MCF 10A (cell line): ENCODE measurements around the gene RAD51B. TPM values are rescaled to one million over a fixed set of nuclear protein-coding genes. Genes with fewer than 3 reads are reported as not detected.
A peak's percentile ranks its signal among the peaks of the same experiment; 100 is the strongest.

ENCODE experiments used
- BruUV-seq: library from RNA; stranded (reverse); fragments of 400-500 nt; replicated peaks from 2 replicates; lab custom pipeline; 2021; lab: Mats Ljungman, UMichigan
- CTCF ChIA-PET: fragments of 300-600 bp; sonication (Branson Sonifier 250); formaldehyde crosslinking; extraction: SDS; loops from one replicate; lab custom pipeline; 2021; ENCODE audit warnings: antibody characterized with exemption, inconsistent platforms; lab: Yijun Ruan, JAX
- POLR2A ChIA-PET: fragments of 300-600, 350-650 bp; sonication (Branson Sonifier 250); formaldehyde crosslinking; extraction: SDS; loops from one replicate; lab custom pipeline; 2020; ENCODE audit warnings: antibody characterized with exemption, inconsistent platforms; lab: Yijun Ruan, JAX
- DNase-seq: peaks from one replicate; pipeline ENCODE4 v3.0.0-alpha.2; 2018; ENCODE audit not compliant: unreplicated experiment
- H3K27ac Mint-ChIP-seq: one replicate; pipeline ENCODE4 v1.8.0; 2022; ENCODE audit warnings: mild to moderate bottlenecking, low read depth, mixed read lengths; ENCODE audit not compliant: unreplicated experiment
- H3K27me3 Mint-ChIP-seq: one replicate; pipeline ENCODE4 v1.8.0; 2022; ENCODE audit warnings: mixed read lengths; ENCODE audit not compliant: insufficient read depth, unreplicated experiment
- H3K36me3 Mint-ChIP-seq: one replicate; pipeline ENCODE4 v1.8.0; 2022; ENCODE audit warnings: mild to moderate bottlenecking, moderate library complexity, mixed read lengths; ENCODE audit not compliant: insufficient read depth, unreplicated experiment
- H3K4me1 Mint-ChIP-seq: one replicate; pipeline ENCODE4 v1.8.0; 2022; ENCODE audit warnings: mixed read lengths; ENCODE audit not compliant: insufficient read depth, unreplicated experiment
- H3K4me3 Mint-ChIP-seq: one replicate; pipeline ENCODE4 v1.8.0; 2022; ENCODE audit warnings: mild to moderate bottlenecking, moderate library complexity, mixed read lengths; ENCODE audit not compliant: unreplicated experiment
- H3K9me3 Mint-ChIP-seq: one replicate; pipeline ENCODE4 v1.8.0; 2022; ENCODE audit warnings: mixed read lengths; ENCODE audit not compliant: unreplicated experiment
- intact Hi-C: fragments of 100-400 bp; cut with micrococcal nuclease; formaldehyde crosslinking; loops from 2 replicates; pipeline ENCODE4 v1.14.1; 2022
- total RNA-seq: library from RNA; stranded (reverse); gene quantifications from 2 replicates; pipeline ENCODE4 v1.2.3, GENCODE V29; 2022
- TF ChIP-seq, protein P1 (sequence below): fragments of 200-600 bp; IDR thresholded peaks from one replicate; pipeline ENCODE4 v1.8.0; 2022; ENCODE audit warnings: antibody characterized with exemption, mild to moderate bottlenecking; ENCODE audit not compliant: unreplicated experiment

Gene RAD51B
- total RNA-seq, 1 experiment from 2014 or later: 14.6 TPM

- BruUV-seq: no TSS peak
- ChIA-PET POLR2A (interaction anchor here (1.0 to 2.6 kb wide), 3 partner anchors 10 to 84 kb away, joined by 3 to 12 read pairs (median 3); no protein-coding TSS in a partner anchor), CTCF (interaction anchor here (0.9 kb wide), 1 partner anchor 34 kb away, joined by 4 read pairs; no protein-coding TSS in a partner anchor)
- intact Hi-C loops: no loop called here
- Mint-ChIP-seq H3K4me3 (no peak overlapping the region), H3K27me3 (no peaks in the 10 kb centered on the region), H3K36me3 (no peaks in the 10 kb centered on the region), H3K27ac (peak overlapping the region; percentile 84), H3K4me1 (peaks cover 21% of the 10 kb centered on the region), H3K9me3 (peaks cover 8% of the 10 kb centered on the region)
- DNase-seq: no peak
- TF ChIP-seq, protein P1, sequence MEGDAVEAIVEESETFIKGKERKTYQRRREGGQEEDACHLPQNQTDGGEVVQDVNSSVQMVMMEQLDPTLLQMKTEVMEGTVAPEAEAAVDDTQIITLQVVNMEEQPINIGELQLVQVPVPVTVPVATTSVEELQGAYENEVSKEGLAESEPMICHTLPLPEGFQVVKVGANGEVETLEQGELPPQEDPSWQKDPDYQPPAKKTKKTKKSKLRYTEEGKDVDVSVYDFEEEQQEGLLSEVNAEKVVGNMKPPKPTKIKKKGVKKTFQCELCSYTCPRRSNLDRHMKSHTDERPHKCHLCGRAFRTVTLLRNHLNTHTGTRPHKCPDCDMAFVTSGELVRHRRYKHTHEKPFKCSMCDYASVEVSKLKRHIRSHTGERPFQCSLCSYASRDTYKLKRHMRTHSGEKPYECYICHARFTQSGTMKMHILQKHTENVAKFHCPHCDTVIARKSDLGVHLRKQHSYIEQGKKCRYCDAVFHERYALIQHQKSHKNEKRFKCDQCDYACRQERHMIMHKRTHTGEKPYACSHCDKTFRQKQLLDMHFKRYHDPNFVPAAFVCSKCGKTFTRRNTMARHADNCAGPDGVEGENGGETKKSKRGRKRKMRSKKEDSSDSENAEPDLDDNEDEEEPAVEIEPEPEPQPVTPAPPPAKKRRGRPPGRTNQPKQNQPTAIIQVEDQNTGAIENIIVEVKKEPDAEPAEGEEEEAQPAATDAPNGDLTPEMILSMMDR: no peak
Observed at GRCh38 chr14:68598089-68598488, 778.5 kb downstream of the RAD51B start.

GRCh38 chr14:68598621-68599447 is 779.3 kb downstream of the RAD51B start:
- ChIA-PET CTCF (no interaction called here), POLR2A (interaction anchor here (0.7 to 2.6 kb wide), 5 partner anchors 11 to 191 kb away, joined by 3 to 12 read pairs (median 3); no protein-coding TSS in a partner anchor)
- peak overlapping the region; percentile 84 for H3K27ac Mint-ChIP-seq
- H3K36me3 Mint-ChIP-seq: no peaks in the 10 kb centered on the region
- no peaks in the 10 kb centered on the region for H3K27me3 Mint-ChIP-seq
- H3K9me3 Mint-ChIP-seq: peaks cover 8% of the 10 kb centered on the region
- DNase-seq: peak; percentile 83
- intact Hi-C loops: no loop called here
- H3K4me3 Mint-ChIP-seq: peak overlapping the region; percentile 16
- TF ChIP-seq, protein P1: no peak
- no TSS peak for BruUV-seq
- peaks cover 21% of the 10 kb centered on the region for H3K4me1 Mint-ChIP-seq

DNA sequence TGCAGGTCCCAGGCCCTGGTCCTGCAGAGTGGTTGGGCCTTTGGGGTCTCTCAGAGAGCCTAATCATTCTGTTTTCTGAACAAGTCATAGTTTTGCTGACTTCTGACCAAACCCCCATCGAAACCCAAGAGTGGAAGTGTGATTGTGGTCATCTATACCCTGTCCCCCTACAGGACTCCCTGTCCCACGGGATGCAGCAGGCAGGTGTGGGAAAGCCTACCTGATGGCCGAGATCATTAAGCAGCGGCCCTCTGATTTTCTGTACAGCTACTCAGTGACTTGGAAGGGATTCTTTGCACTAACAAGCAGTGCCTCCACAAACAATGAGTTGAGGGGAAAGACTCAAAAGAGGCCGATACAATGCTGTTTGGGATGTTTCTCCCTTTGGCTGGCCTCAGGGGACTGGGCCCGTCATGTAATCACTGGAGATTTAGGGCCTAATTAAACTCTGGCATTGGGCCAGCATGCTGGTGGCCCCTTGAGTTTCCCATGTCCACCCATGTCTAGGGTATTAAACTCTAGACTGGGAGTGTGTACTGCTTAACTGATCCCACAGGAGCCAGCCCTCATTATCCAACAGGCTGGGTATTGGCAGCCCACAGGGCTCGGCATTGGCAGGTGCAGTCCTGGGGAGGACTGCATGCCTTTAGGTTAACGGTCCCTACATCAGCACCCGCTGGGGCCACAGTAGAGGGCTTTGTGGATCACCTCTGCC is 780.5 kb downstream of the RAD51B start:
- TF ChIP-seq, protein P1: no peak
- no peak overlapping the region for H3K4me3 Mint-ChIP-seq
- BruUV-seq: no TSS peak
- DNase-seq: no peak
- intact Hi-C loops: no loop called here
- ChIA-PET CTCF (no interaction called here), POLR2A (interaction anchor here (0.6 to 0.9 kb wide), 4 partner anchors 26 to 488 kb away, joined by 3 to 4 read pairs (median 3); partner anchors contain the start of gene ZFP36L1)
- peaks cover 8% of the 10 kb centered on the region for H3K9me3 Mint-ChIP-seq
- H3K36me3 Mint-ChIP-seq: no peaks in the 10 kb centered on the region
- H3K27me3 Mint-ChIP-seq: no peaks in the 10 kb centered on the region
- peaks cover 14% of the 10 kb centered on the region for H3K4me1 Mint-ChIP-seq
- no peak overlapping the region for H3K27ac Mint-ChIP-seq

- peaks cover 14% of the 10 kb centered on the region for H3K4me1 Mint-ChIP-seq
- no peak overlapping the region for H3K4me3 Mint-ChIP-seq
- CTCF ChIA-PET: no interaction called here
- intact Hi-C loops: no loop called here
- peaks cover 8% of the 10 kb centered on the region for H3K9me3 Mint-ChIP-seq
- no peak for DNase-seq
- POLR2A ChIA-PET: no interaction called here
- BruUV-seq: no TSS peak
- TF ChIP-seq, protein P1: no peak
- no peak overlapping the region for H3K27ac Mint-ChIP-seq
- no peaks in the 10 kb centered on the region for H3K36me3 Mint-ChIP-seq
- H3K27me3 Mint-ChIP-seq: no peaks in the 10 kb centered on the region
Observed at GRCh38 chr14:68602507-68602906, 782.9 kb downstream of the RAD51B start.
